NCI-H526 treated with DMSO at 0.1 percent for 48 hours (cell line): ENCODE results near the gene RAP1GAP2.
"Not testable (repeated sequence)": the region's sequence is repeated elsewhere in the genome, so short reads cannot be mapped to it uniquely, and the experiment has no call there.

ENCODE experiments used
- DNase-seq: peaks from one replicate; lab custom pipeline; 2025; lab: John Stamatoyannopoulos, UW

Gene RAP1GAP2

GRCh38 chr17:2796164-2797125 lies at the start of gene RAP1GAP2:
Gene RAP1GAP2, plus strand, starts transcription at chr17:2796438. Its CDS starts 90 bp downstream, at chr17:2796528.
- DNase-seq: no peak

- DNase-seq: peak; percentile 38
These were observed 47.0 kb upstream of the RAP1GAP2 start, which contains the start of gene CCDC92B for GRCh38 chr17:2749058-2749783. Gene CCDC92B, minus strand, starts transcription at chr17:2749652. Its CDS starts 14,507 bp downstream, at chr17:2735145.

- DNase-seq: peak; percentile 38
These were observed 46.5 kb upstream of the RAP1GAP2 start for GRCh38 chr17:2749784-2750181.

- DNase-seq: no peak
These were observed 45.5 kb upstream of the RAP1GAP2 start for GRCh38 chr17:2750721-2751120.

GRCh38 chr17:2751491-2751890 lies 44.7 kb upstream of the RAP1GAP2 start:
- no peak for DNase-seq

GRCh38 chr17:2755891-2756724 lies 40.1 kb upstream of the RAP1GAP2 start:
- peak; percentile 5 for DNase-seq

GRCh38 chr17:2758870-2759269 lies 37.4 kb upstream of the RAP1GAP2 start:
- no peak for DNase-seq

- DNase-seq: no peak
These were observed 26.1 kb upstream of the RAP1GAP2 start for GRCh38 chr17:2770129-2770528.

GRCh38 chr17:2775206-2775605 lies 21.0 kb upstream of the RAP1GAP2 start:
- no peak for DNase-seq

GRCh38 chr17:2776589-2777241 lies 19.5 kb upstream of the RAP1GAP2 start:
- peak; percentile 46 for DNase-seq

GRCh38 chr17:2777242-2777867 lies 18.9 kb upstream of the RAP1GAP2 start:
- peak; percentile 29 for DNase-seq

GRCh38 chr17:2778489-2778888 lies 17.7 kb upstream of the RAP1GAP2 start:
- DNase-seq: no peak

- no peak for DNase-seq
These were observed 16.7 kb upstream of the RAP1GAP2 start for GRCh38 chr17:2779545-2779944.

GRCh38 chr17:2780256-2780655 lies 16.0 kb upstream of the RAP1GAP2 start:
- DNase-seq: no peak

- no peak for DNase-seq
These were observed 15.2 kb upstream of the RAP1GAP2 start for GRCh38 chr17:2780931-2781454.

- DNase-seq: not testable (repeated sequence)
These were observed 14.6 kb upstream of the RAP1GAP2 start for GRCh38 chr17:2781598-2781997.

- no peak for DNase-seq
These were observed 14.2 kb upstream of the RAP1GAP2 start for GRCh38 chr17:2782055-2782454.

- DNase-seq: no peak
These were observed 12.8 kb upstream of the RAP1GAP2 start for GRCh38 chr17:2783310-2784030.

- no peak for DNase-seq
These were observed 11.4 kb upstream of the RAP1GAP2 start for GRCh38 chr17:2784864-2785263.

GRCh38 chr17:2785376-2785775 lies 10.9 kb upstream of the RAP1GAP2 start:
- not testable (repeated sequence) for DNase-seq
